Right lobe of liver (tissue), 6 donors: ENCODE data around the gene CYP39A1. TPM values are rescaled to one million over a fixed set of nuclear protein-coding genes. Genes with fewer than 3 reads are reported as not detected.

ENCODE experiments used
- ATAC-seq, 4 donors: fragments of 200-7000 bp; cut with Tn5 transposase; one replicate each; pipeline ENCODE4 v1.9.1; 2020; ENCODE audit warnings: mild to moderate bottlenecking in 4 of 4, moderate library complexity in 4 of 4
- DNase-seq, 3 donors: peaks; one replicate each; pipeline ENCODE4 v3.0.0-alpha.2; 2020
- H3K27ac ChIP-seq, 3 donors: fragments of 200-600 bp; one replicate each; pipeline ENCODE4 v1.8.0; 2022
- H3K27me3 ChIP-seq, 2 donors: fragments of 200-600 bp; one replicate each; pipeline ENCODE4 v1.8.0; 2022
- H3K36me3 ChIP-seq, 4 donors: fragments of 200-600 bp; sonication (generic) in 1 of 4; one replicate each; pipeline versions ENCODE4 v1.5.1 to v1.8.0; 2017 to 2022; ENCODE audit warnings: control low read depth in 1 of 4
- H3K4me1 ChIP-seq, 4 donors: fragments of 200-600 bp; sonication (generic) in 1 of 4; one replicate each; pipeline versions ENCODE4 v1.5.1 to v1.8.0; 2017 to 2022; ENCODE audit warnings: control low read depth in 1 of 4
- H3K4me3 ChIP-seq, 3 donors: fragments of 200-600 bp; one replicate each; pipeline ENCODE4 v1.8.0; 2022
- H3K9me3 ChIP-seq, 4 donors: fragments of 200-600 bp; sonication (generic) in 1 of 4; one replicate each; pipeline versions ENCODE4 v1.5.1 to v1.8.0; 2017 to 2022; ENCODE audit warnings: control low read depth in 1 of 4
- POLR2A ChIP-seq: fragments of 450-650 bp; IDR thresholded peaks from one replicate; pipeline ENCODE4 v1.6.1; 2017; ENCODE audit warnings: antibody characterized with exemption, mild to moderate bottlenecking
- intact Hi-C, 2 donors: fragments of 100-400 bp; cut with DNase I; formaldehyde crosslinking; loops; one replicate each; pipeline versions ENCODE4 v1.11.2 to v1.14.1; 2022
- total RNA-seq, 6 experiments: library from RNA; depleted of rRNA in 2 of 6; stranded (reverse); fragments of >200 nt in 2 of 6; fragmentation: NEBNext Ultra II Directional in 3 of 6; extraction: Animal tissue kit (Norgen Biotek cat#: 25700) in 3 of 6; gene quantifications; one replicate each; pipeline versions ENCODE4 v1.1.0 to v1.2.4, GENCODE V29; 2016 to 2023
- TF ChIP-seq, protein P1 (sequence below), 4 donors: fragments of 200-600 bp in 3 of 4; fragments of 450-650 bp in 1 of 4; IDR thresholded peaks; one replicate each; pipeline versions ENCODE4 v1.5.1 to v1.8.0; 2016 to 2022; ENCODE audit warnings: antibody characterized with exemption in 4 of 4, mild to moderate bottlenecking in 2 of 4
- donor health status: DM: no; HTN: yes; CAD: no.
- donor health status: DM: no; HTN: no; CAD: no.
- donor health status: DM: no; HTN: no; CAD: no.
- donor health status: DM: no; HTN: yes; CAD: no.
- donor health status: DM: no; HTN: yes; CAD: no.

CYP39A1 gene
- total RNA-seq, 6 experiments from 2014 or later = 21.2 to 59.7 (median 37.2) TPM

DNA sequence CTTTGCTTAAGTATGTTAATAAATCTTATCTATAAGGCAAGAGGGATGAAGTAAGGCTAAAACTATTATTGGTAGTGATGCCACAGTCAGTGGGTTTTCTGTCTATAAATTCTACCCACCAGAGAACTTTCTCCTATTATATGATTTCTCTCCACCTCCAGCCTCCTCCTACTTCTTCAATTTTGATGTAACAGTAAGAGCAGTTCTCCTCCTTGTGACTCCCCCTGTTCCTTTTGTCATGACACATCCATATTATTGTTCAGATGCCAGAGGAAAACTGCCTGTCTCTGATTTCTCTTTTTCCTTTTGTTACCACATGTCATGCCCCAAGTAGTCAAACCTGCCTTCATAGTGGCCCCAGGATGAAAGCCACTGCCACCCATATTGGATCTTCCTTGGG, 152.2 kb downstream of the CYP39A1 start:
- no peaks in the 10 kb centered on the region for H3K36me3 ChIP-seq
- H3K4me1 ChIP-seq = no peaks in the 10 kb centered on the region
- H3K27me3 ChIP-seq = no peaks in the 10 kb centered on the region
- intact Hi-C loops = no loop called here
- DNase-seq = no peak
- no peak overlapping the region for H3K4me3 ChIP-seq
- no peak for TF ChIP-seq POLR2A
- TF ChIP-seq, protein P1, sequence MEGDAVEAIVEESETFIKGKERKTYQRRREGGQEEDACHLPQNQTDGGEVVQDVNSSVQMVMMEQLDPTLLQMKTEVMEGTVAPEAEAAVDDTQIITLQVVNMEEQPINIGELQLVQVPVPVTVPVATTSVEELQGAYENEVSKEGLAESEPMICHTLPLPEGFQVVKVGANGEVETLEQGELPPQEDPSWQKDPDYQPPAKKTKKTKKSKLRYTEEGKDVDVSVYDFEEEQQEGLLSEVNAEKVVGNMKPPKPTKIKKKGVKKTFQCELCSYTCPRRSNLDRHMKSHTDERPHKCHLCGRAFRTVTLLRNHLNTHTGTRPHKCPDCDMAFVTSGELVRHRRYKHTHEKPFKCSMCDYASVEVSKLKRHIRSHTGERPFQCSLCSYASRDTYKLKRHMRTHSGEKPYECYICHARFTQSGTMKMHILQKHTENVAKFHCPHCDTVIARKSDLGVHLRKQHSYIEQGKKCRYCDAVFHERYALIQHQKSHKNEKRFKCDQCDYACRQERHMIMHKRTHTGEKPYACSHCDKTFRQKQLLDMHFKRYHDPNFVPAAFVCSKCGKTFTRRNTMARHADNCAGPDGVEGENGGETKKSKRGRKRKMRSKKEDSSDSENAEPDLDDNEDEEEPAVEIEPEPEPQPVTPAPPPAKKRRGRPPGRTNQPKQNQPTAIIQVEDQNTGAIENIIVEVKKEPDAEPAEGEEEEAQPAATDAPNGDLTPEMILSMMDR (IDR thresholded peaks at IDR 0.05) = no peak
- H3K9me3 ChIP-seq = no peaks in the 10 kb centered on the region
- H3K27ac ChIP-seq = no peak overlapping the region
- no peak for ATAC-seq

Other genes with a start within 250 kb of the CYP39A1 start
- 1 to 10 TPM in 5 of 6 experiments, under 1 TPM in 1; 0.77 to 4.5 (median 1.9) TPM for gene RCAN2, start 161.4 kb downstream of the CYP39A1 start, total RNA-seq
- gene SLC25A27, start 157 bp upstream of the CYP39A1 start, total RNA-seq = 10 to 100 TPM in 5 of 6 experiments, 1 to 10 TPM in 1; 8.8 to 21.0 (median 14.2) TPM
- 1 to 10 TPM in 2 of 6 experiments, under 1 TPM in 4; 0.13 to 1.4 (median 0.72) TPM for gene TDRD6, start 35.1 kb upstream of the CYP39A1 start, total RNA-seq
- 1 to 10 TPM in 5 of 6 experiments, under 1 TPM in 1; 0.92 to 7.4 (median 1.6) TPM for gene PLA2G7, start 82.6 kb upstream of the CYP39A1 start, total RNA-seq
- gene ANKRD66, start 94.1 kb upstream of the CYP39A1 start, total RNA-seq = not detected
- gene MEP1A, start 140.6 kb upstream of the CYP39A1 start, total RNA-seq = under 1 TPM in 2 of 6 experiments, not detected in 4; 0.07 to 0.18 TPM